Hepatocyte (in vitro differentiated cells): ENCODE measurements around the gene GRIN3B. TPM values are rescaled to one million over a fixed set of nuclear protein-coding genes. Genes with fewer than 3 reads are reported as not detected.

Experiments used
- DNase-seq: peaks from one replicate; pipeline ENCODE4 v3.0.0-alpha.2; 2016; ENCODE audit warnings: low spot score
- H2AFZ ChIP-seq: fragments of 200-600 bp; sonication (generic); 2 replicates; pipeline ENCODE4 v1.6.0; 2016; ENCODE audit warnings: antibody characterized with exemption, mild to moderate bottlenecking
- H3K27ac ChIP-seq: fragments of 200-600 bp; sonication (generic); 2 replicates; pipeline ENCODE4 v1.5.1; 2016; ENCODE audit warnings: mild to moderate bottlenecking
- H3K27me3 ChIP-seq: fragments of 200-600 bp; sonication (generic); 2 replicates; pipeline ENCODE4 v1.6.1; 2016
- H3K36me3 ChIP-seq: fragments of 200-600 bp; sonication (generic); replicated peaks from 2 replicates; pipeline ENCODE4 v1.5.1; 2016; ENCODE audit warnings: low read depth; ENCODE audit not compliant: insufficient read depth
- H3K4me1 ChIP-seq: fragments of 200-600 bp; sonication (generic); 2 replicates; pipeline ENCODE4 v1.5.1; 2016; ENCODE audit warnings: mild to moderate bottlenecking, moderate library complexity; ENCODE audit not compliant: insufficient read depth
- H3K4me2 ChIP-seq: fragments of 200-600 bp; sonication (generic); 2 replicates; pipeline ENCODE4 v1.6.0; 2016
- H3K4me3 ChIP-seq: fragments of 200-600 bp; sonication (generic); 2 replicates; pipeline ENCODE4 v1.5.1; 2016; ENCODE audit warnings: mild to moderate bottlenecking
- H3K79me2 ChIP-seq: fragments of 200-600 bp; sonication (generic); 2 replicates; pipeline ENCODE4 v1.6.0; 2017; ENCODE audit warnings: mild to moderate bottlenecking
- H3K9me2 ChIP-seq: fragments of 200-600 bp; sonication (generic); replicated peaks from 2 replicates; pipeline ENCODE4 v1.6.0; 2017; ENCODE audit warnings: mild to moderate bottlenecking; ENCODE audit not compliant: insufficient read depth
- H3K9me3 ChIP-seq: fragments of 200-600 bp; sonication (generic); 2 replicates; pipeline ENCODE4 v1.5.1; 2016; ENCODE audit warnings: low read depth, mild to moderate bottlenecking
- H4K20me1 ChIP-seq: fragments of 200-600 bp; sonication (generic); 2 replicates; pipeline ENCODE4 v1.6.0; 2016; ENCODE audit warnings: mild to moderate bottlenecking; ENCODE audit not compliant: insufficient read depth, poor library complexity, severe bottlenecking
- EZH2 ChIP-seq: fragments of 200-600 bp; sonication (generic); IDR thresholded peaks from 2 replicates; pipeline ENCODE4 v1.6.1; 2016; ENCODE audit warnings: antibody characterized with exemption, mild to moderate bottlenecking, borderline replicate concordance
- EZH2phosphoT487 ChIP-seq: fragments of 200-600 bp; sonication (generic); IDR thresholded peaks from one replicate; pipeline ENCODE4 v1.6.1; 2018; ENCODE audit warnings: antibody characterized with exemption, mild to moderate bottlenecking, low read depth, moderate library complexity; ENCODE audit not compliant: unreplicated experiment, severe bottlenecking
- WGBS: methylation state at CpG from one replicate; pipeline ENCODE4 v1.1.6; 2016; ENCODE audit warnings: low lambda C conversion rate; ENCODE audit errors: missing lambda C conversion rate; 5-methylcytosine and 5-hydroxymethylcytosine counted together
- polyA plus RNA-seq: library from polyadenylated mRNA; unstranded; fragments of >200 nt; fragmentation: Nextera tagmentation; extraction: Ambion mirVana; gene quantifications from 2 replicates; pipeline ENCODE4 v1.2.1, GENCODE V29; 2016
- total RNA-seq: library from RNA; depleted of rRNA; stranded (reverse); fragments of >200 nt; gene quantifications from 2 replicates; pipeline ENCODE4 v1.2.3, GENCODE V29; 2014
- TF ChIP-seq, protein P1 (sequence below): fragments of 200-600 bp; sonication (generic); IDR thresholded peaks from 2 replicates; pipeline ENCODE4 v1.5.1; 2016; ENCODE audit warnings: antibody characterized with exemption, mild to moderate bottlenecking; ENCODE audit not compliant: poor library complexity

The GRIN3B gene
- total and polyA plus RNA-seq, 2 experiments from 2014 or later, result 0.30 to 0.48 TPM

DNA sequence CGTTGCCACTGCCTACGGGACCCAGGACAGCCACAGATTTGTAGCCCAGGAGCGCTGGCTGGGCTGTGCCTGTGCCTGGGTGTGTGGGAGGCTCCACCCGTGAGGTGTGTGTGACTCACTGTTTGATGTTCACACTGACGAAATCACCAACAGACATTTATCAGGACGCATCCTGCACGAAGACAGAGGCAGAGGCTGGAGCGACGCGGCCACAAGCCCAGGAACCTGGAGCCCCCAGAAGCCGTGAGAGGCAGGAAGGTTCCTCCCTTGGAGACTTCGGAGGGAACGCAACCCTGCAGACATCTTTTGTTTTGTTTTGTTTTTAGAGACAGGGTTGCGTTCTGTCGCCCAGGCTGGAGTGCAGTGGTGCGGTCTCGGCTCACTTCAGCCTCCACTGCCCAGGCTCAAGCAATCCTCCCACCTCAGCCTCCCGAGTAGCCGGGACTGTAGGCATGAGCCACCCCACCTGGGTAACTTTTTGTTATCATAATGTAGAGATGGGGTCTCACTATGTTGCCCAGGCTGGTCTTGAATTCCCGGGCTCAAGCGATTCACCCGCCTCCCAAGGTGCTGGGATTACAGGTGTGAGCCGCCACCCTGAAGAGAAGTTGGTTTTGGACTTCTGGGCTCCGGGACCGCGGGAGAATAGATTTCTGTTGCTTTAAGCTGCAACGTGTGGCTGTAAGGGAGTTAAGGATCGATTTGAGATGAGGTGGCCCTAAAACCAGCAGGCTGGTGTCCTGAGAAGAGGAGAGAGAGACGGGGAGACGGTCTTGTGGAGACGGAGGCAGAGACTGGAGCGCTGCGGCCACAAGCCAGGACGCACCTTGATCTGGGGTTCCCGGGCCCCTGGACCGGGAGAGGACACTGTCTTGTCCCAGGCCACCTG lies 41.0 kb upstream of the GRIN3B start:
- Histone ChIP-seq H3K4me2 (peak overlapping the region; percentile 81), H3K79me2 (peaks cover 87% of the 10 kb centered on the region), H3K27ac (peak overlapping the region; percentile 100), H3K4me3 (peak overlapping the region; percentile 21), H2AFZ (no peak overlapping the region), H4K20me1 (peaks cover 7% of the 10 kb centered on the region), H3K4me1 (peaks cover 66% of the 10 kb centered on the region), H3K36me3 (no peaks in the 10 kb centered on the region), H3K27me3 (no peaks in the 10 kb centered on the region), H3K9me2 (no peaks in the 10 kb centered on the region), H3K9me3 (no peaks in the 10 kb centered on the region)
- TF ChIP-seq, protein P1, sequence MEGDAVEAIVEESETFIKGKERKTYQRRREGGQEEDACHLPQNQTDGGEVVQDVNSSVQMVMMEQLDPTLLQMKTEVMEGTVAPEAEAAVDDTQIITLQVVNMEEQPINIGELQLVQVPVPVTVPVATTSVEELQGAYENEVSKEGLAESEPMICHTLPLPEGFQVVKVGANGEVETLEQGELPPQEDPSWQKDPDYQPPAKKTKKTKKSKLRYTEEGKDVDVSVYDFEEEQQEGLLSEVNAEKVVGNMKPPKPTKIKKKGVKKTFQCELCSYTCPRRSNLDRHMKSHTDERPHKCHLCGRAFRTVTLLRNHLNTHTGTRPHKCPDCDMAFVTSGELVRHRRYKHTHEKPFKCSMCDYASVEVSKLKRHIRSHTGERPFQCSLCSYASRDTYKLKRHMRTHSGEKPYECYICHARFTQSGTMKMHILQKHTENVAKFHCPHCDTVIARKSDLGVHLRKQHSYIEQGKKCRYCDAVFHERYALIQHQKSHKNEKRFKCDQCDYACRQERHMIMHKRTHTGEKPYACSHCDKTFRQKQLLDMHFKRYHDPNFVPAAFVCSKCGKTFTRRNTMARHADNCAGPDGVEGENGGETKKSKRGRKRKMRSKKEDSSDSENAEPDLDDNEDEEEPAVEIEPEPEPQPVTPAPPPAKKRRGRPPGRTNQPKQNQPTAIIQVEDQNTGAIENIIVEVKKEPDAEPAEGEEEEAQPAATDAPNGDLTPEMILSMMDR, result no peak
- TF ChIP-seq EZH2phosphoT487 (no peak), EZH2 (no peak)
- 74% methylated on average over 36 of the region's 36 CpGs for WGBS
- peak; percentile 84 for DNase-seq

DNA sequence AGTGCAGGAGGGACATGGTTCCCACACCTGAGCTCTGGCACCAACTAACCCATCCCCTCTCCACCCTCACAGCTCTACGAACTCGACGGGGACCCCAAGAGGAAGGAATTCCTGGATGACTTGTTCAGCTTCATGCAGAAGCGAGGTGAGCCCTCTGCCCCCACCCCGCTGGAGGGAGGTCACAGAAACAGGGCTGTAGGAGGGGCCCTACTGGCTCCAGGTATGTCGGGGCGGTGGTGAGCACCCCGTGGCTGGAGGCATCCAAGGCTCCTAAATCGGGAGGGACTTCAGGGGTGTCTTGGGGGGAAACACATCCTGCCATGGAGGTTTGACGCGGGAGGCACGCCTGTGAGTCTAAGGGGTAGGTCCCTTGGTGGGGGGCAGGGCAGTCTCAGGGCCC lies 40.2 kb upstream of the GRIN3B start:
- no peaks in the 10 kb centered on the region for H3K9me2 ChIP-seq
- DNase-seq, result peak; percentile 65
- no peak overlapping the region for H3K4me3 ChIP-seq
- no peak overlapping the region for H2AFZ ChIP-seq
- H4K20me1 ChIP-seq, result peaks cover 7% of the 10 kb centered on the region
- TF ChIP-seq EZH2 (no peak), EZH2phosphoT487 (no peak)
- TF ChIP-seq, protein P1, result peak; percentile 9
- WGBS, result 53% methylated on average over 12 of the region's 12 CpGs
- H3K4me1 ChIP-seq, result peaks cover 58% of the 10 kb centered on the region
- H3K36me3 ChIP-seq, result peaks cover 1% of the 10 kb centered on the region
- peak overlapping the region; percentile 100 for H3K27ac ChIP-seq
- H3K79me2 ChIP-seq, result peaks cover 80% of the 10 kb centered on the region
- H3K4me2 ChIP-seq, result peak overlapping the region; percentile 81
- no peaks in the 10 kb centered on the region for H3K9me3 ChIP-seq
- no peaks in the 10 kb centered on the region for H3K27me3 ChIP-seq

DNA sequence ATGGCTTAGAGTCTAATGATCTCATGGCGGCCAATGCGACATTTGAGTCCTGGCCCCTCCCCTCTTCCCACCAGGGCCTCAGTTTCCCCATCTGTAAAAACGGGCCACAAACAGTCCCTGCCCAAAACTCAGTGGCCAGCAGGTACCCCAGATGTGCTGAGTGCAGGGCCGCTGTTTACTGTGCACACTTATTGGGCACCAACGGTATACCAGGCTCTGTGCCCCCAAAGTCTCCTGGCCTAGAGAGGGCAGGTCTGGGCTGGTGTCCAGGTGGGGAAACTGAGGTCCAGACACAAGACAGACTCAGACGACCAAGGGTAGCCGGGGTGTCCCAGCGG lies 39.6 kb upstream of the GRIN3B start:
- Histone ChIP-seq H3K36me3 (peaks cover 3% of the 10 kb centered on the region), H3K9me2 (no peaks in the 10 kb centered on the region), H3K79me2 (peaks cover 80% of the 10 kb centered on the region), H3K4me3 (peak overlapping the region; percentile 55), H3K9me3 (no peaks in the 10 kb centered on the region), H3K27ac (peak overlapping the region; percentile 100), H2AFZ (no peak overlapping the region), H4K20me1 (peaks cover 7% of the 10 kb centered on the region), H3K4me2 (peak overlapping the region; percentile 81), H3K27me3 (no peaks in the 10 kb centered on the region), H3K4me1 (peaks cover 53% of the 10 kb centered on the region)
- no peak for TF ChIP-seq EZH2
- TF ChIP-seq EZH2phosphoT487, result no peak
- TF ChIP-seq, protein P1, result no peak
- DNase-seq, result peak; percentile 6
- WGBS, result 72% methylated on average over 8 of the region's 8 CpGs
